ENCODE data around the gene CAMSAP2.

Gene CAMSAP2

GRCh38 chr1:200738327-200738948 is at the start of gene CAMSAP2:
TSS of gene CAMSAP2 (plus strand) at chr1:200738893. CDS start at chr1:200739828, 935 bp downstream.
- DNase-seq = peak; percentile 94

- DNase-seq = no peak
Observed at GRCh38 chr1:200692316-200692715, 46.4 kb upstream of the CAMSAP2 start.

- no peak for DNase-seq
Observed at GRCh38 chr1:200693327-200693726, 45.4 kb upstream of the CAMSAP2 start.

- DNase-seq = no peak
Observed at GRCh38 chr1:200694738-200695137, 44.0 kb upstream of the CAMSAP2 start.

GRCh38 chr1:200699871-200700270 is 38.8 kb upstream of the CAMSAP2 start:
- DNase-seq = peak; percentile 10

- no peak for DNase-seq
Observed at GRCh38 chr1:200704986-200705500, 33.6 kb upstream of the CAMSAP2 start.

GRCh38 chr1:200706111-200706814 is 32.4 kb upstream of the CAMSAP2 start:
- DNase-seq = no peak

GRCh38 chr1:200707116-200707515 is 31.6 kb upstream of the CAMSAP2 start:
- DNase-seq = no peak

- no peak for DNase-seq
Observed at GRCh38 chr1:200708161-200708560, 30.5 kb upstream of the CAMSAP2 start.

- DNase-seq = no peak
Observed at GRCh38 chr1:200708769-200709168, 29.9 kb upstream of the CAMSAP2 start.

GRCh38 chr1:200710166-200710565 is 28.5 kb upstream of the CAMSAP2 start:
- no peak for DNase-seq

GRCh38 chr1:200714504-200715187 is 24.0 kb upstream of the CAMSAP2 start:
- DNase-seq = no peak

- no peak for DNase-seq
Observed at GRCh38 chr1:200720199-200720598, 18.5 kb upstream of the CAMSAP2 start.

GRCh38 chr1:200724064-200724463 is 14.6 kb upstream of the CAMSAP2 start:
- DNase-seq = no peak

- no peak for DNase-seq
Observed at GRCh38 chr1:200727257-200727656, 11.4 kb upstream of the CAMSAP2 start.

- no peak for DNase-seq
Observed at GRCh38 chr1:200729863-200730262, 8.8 kb upstream of the CAMSAP2 start.

GRCh38 chr1:200731654-200732332 is 6.9 kb upstream of the CAMSAP2 start:
- DNase-seq = no peak

GRCh38 chr1:200732438-200732837 is 6.3 kb upstream of the CAMSAP2 start:
- DNase-seq = no peak

GRCh38 chr1:200733907-200734306 is 4.8 kb upstream of the CAMSAP2 start:
- DNase-seq = no peak

GRCh38 chr1:200737647-200738291 is 924 bp upstream of the CAMSAP2 start:
- no peak for DNase-seq

- peak; percentile 81 for DNase-seq
Observed at GRCh38 chr1:200738949-200739651, 407 bp downstream of the CAMSAP2 start.

Data from T1000 (cell line).